Sigmoid colon (tissue), 4 donors: ENCODE measurements around the gene ZNF774.

Experiments
- CTCF ChIP-seq, 4 experiments: fragments of 450-650 bp in 3 of 4; fragments of 200-600 bp in 1 of 4; IDR thresholded peaks; one replicate each; pipeline ENCODE4 v1.5.1; 2016 to 2019; ENCODE audit warnings: antibody characterized with exemption in 4 of 4, mild to moderate bottlenecking in 3 of 4, moderate library complexity in 2 of 4
- EP300 ChIP-seq, 4 donors: sonication (generic); formaldehyde crosslinking; IDR thresholded peaks; one replicate each; pipeline ENCODE4 v1.6.1; 2017; ENCODE audit warnings: antibody characterized with exemption in 4 of 4
- POLR2AphosphoS5 ChIP-seq, 4 donors: sonication (generic); formaldehyde crosslinking; IDR thresholded peaks; one replicate each; pipeline ENCODE4 v1.6.1; 2017; ENCODE audit warnings: antibody characterized with exemption in 4 of 4

GRCh38 chr15:90320885-90321278 is 31.2 kb upstream of the ZNF774 start:
- TF ChIP-seq CTCF (IDR thresholded peaks at IDR 0.05), result no peak
- TF ChIP-seq POLR2AphosphoS5 (IDR thresholded peaks at IDR 0.05), result no peak
- TF ChIP-seq EP300 (IDR thresholded peaks at IDR 0.05), result no peak
